Esophagus muscularis mucosa (tissue), 4 donors: ENCODE data around the gene SETD1A. TPM values are rescaled to one million over a fixed set of nuclear protein-coding genes. Genes with fewer than 3 reads are reported as not detected.
A peak's percentile ranks its signal among the peaks of the same experiment; 100 is the strongest.

ENCODE experiments used
- DNase-seq: peaks from one replicate; pipeline ENCODE4 v3.0.0-alpha.2; 2017; ENCODE audit errors: extremely low spot score
- H3K27ac ChIP-seq, 4 donors: fragments of 200-600 bp; sonication (generic); replicated peaks in 1 of 4; 1 replicate in 3 of 4; 2 replicates in 1 of 4; pipeline ENCODE4 v1.5.1; 2016 to 2019; ENCODE audit warnings: mild to moderate bottlenecking in 1 of 4
- H3K27me3 ChIP-seq, 4 donors: fragments of 200-600 bp; sonication (generic); one replicate each; pipeline versions ENCODE4 v1.5.1 to v1.6.0; 2016 to 2019
- H3K36me3 ChIP-seq, 4 donors: fragments of 200-600 bp; sonication (generic); one replicate each; pipeline ENCODE4 v1.5.1; 2016 to 2019
- H3K4me1 ChIP-seq, 4 donors: fragments of 200-600 bp; sonication (generic); one replicate each; pipeline ENCODE4 v1.5.1; 2016 to 2019
- H3K4me3 ChIP-seq, 4 donors: fragments of 200-600 bp; sonication (generic); 1 replicate in 2 of 4; 2 replicates in 2 of 4; pipeline ENCODE4 v1.5.1; 2016 to 2019; ENCODE audit warnings: mild to moderate bottlenecking in 4 of 4, moderate library complexity in 1 of 4
- H3K9me3 ChIP-seq, 4 donors: fragments of 200-600 bp; sonication (generic); 1 replicate in 3 of 4; 2 replicates in 1 of 4; pipeline ENCODE4 v1.5.1; 2016 to 2019
- CTCF ChIP-seq, 3 experiments: fragments of 200-600 bp in 2 of 3; fragments of 450-650 bp in 1 of 3; sonication (generic) in 2 of 3; IDR thresholded peaks; one replicate each; pipeline ENCODE4 v1.5.1; 2017 to 2019; ENCODE audit warnings: antibody characterized with exemption in 3 of 3, mild to moderate bottlenecking in 2 of 3, moderate library complexity in 1 of 3
- EP300 ChIP-seq: sonication (generic); formaldehyde crosslinking; IDR thresholded peaks from one replicate; pipeline ENCODE4 v1.6.1; 2017; ENCODE audit warnings: antibody characterized with exemption
- POLR2A ChIP-seq: fragments of 450-650 bp; IDR thresholded peaks from one replicate; pipeline ENCODE4 v1.6.1; 2017; ENCODE audit warnings: antibody characterized with exemption, moderate library complexity, mild to moderate bottlenecking, low read depth
- POLR2AphosphoS5 ChIP-seq, 2 donors: sonication (generic); formaldehyde crosslinking; IDR thresholded peaks; one replicate each; pipeline ENCODE4 v1.6.1; 2017; ENCODE audit warnings: antibody characterized with exemption in 2 of 2
- WGBS: methylation state at CpG from one replicate; pipeline ENCODE4 v1.1.5; 2018; 5-methylcytosine and 5-hydroxymethylcytosine counted together
- intact Hi-C: fragments of 100-400 bp; cut with DNase I; formaldehyde crosslinking; loops from one replicate; pipeline ENCODE4 v1.15.1; 2023
- total RNA-seq, 4 donors: library from RNA; depleted of rRNA; stranded (reverse); fragments of >200 nt; gene quantifications; one replicate each; pipeline versions ENCODE4 v1.1.0 to v1.2.1, GENCODE V29; 2016

SETD1A gene
- total RNA-seq, 4 donors from 2014 or later = 7.1 to 25.4 (median 9.9) TPM

DNA sequence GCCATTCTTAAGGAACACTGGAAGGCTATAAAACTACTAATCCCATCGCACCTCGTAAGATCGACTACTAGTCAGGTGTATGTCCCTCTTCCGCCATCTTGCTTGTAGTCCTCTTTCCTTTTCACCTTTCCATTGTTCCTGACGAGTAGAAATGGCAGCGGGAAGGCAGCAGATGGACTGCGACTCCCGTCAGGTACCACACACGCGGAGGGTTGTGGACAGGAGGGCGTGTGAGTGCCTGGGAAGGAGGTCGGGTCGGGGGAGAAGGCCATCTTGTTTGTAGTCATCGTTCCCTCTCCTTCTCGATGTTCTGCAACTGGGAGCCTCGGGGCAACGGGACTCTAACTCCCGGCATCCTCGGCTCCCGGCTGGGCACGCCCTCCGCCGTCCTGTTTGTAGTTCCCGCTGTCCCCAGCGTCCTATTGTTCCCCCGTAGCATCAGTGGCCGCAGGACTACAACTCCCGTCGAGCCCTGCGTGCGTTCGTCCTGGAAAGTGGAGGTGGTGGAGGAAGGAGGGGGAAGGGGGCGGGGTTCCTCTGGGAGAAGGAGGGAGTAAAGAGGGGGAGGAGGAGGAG lies 34.5 kb upstream of the SETD1A start:
- intact Hi-C loops = no loop called here
- H3K4me3 ChIP-seq = peak overlapping the region; percentile 62 to 83 (median 76)
- WGBS = 0% methylated on average over 31 of the region's 33 CpGs
- H3K9me3 ChIP-seq = no peaks in the 10 kb centered on the region
- H3K27me3 ChIP-seq = no peaks in the 10 kb centered on the region
- DNase-seq = peak; percentile 100
- TF ChIP-seq POLR2AphosphoS5 (IDR thresholded peaks at IDR 0.05) = peak; percentile 70 to 77
- TF ChIP-seq EP300 = no peak
- peaks cover 21 to 59% (median 43%) of the 10 kb centered on the region in 4 donors for H3K4me1 ChIP-seq
- peaks cover 0 to 25% (median 9%) of the 10 kb centered on the region in 4 donors for H3K36me3 ChIP-seq
- peak overlapping the region; percentile 85 to 96 (median 94) for H3K27ac ChIP-seq

DNA sequence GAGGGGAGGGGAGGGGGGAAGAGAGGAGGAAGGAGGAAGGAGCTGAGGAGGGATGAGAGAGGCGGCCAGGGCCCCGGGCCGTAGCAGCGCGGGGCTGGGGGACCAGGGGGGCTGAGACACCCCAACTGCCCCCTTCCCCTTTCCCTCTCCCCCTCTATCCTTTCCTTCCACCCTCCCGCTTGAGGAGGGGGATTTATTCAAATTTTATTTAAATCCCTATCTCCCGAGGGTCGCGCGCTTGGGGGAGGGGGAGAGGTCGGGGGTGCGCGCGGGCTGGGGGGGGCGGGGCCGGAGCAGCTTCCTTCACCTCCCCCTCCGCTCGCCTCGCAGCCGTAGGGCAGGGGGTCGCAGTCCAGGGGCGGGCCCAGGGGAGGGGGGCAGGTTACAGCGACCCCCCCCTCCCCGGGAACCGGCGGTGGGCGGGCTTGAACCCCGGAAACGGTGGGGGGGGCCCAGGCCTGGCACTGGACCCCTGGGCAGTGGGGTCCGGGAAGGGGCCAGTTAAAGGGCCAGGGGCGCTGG lies 33.9 kb upstream of the SETD1A start, which contains the start of gene FBXL19:
FBXL19 (plus strand) TSS at position 19 of the 522 bp plus-strand sequence. CDS start 2,183 bp downstream, outside the sequence.
- intact Hi-C loops = no loop called here
- DNase-seq = no peak
- Histone ChIP-seq H3K27me3 (no peaks in the 10 kb centered on the region), H3K27ac (peak within 1 kb of the TSS; percentile 87 to 96 (median 94)), H3K36me3 (peaks cover 0 to 30% (median 12%) of the 10 kb centered on the region in 4 donors), H3K9me3 (no peaks in the 10 kb centered on the region), H3K4me3 (peak within 1 kb of the TSS; percentile 62 to 83 (median 76)), H3K4me1 (peaks cover 21 to 61% (median 44%) of the 10 kb centered on the region in 4 donors)
- WGBS = 3% methylated on average over 10 of the region's 31 CpGs
- TF ChIP-seq POLR2A (no peak), CTCF (IDR thresholded peaks at IDR 0.05) (no peak), EP300 (no peak), POLR2AphosphoS5 (IDR thresholded peaks at IDR 0.05) (no peak)

- H3K9me3 ChIP-seq = no peaks in the 10 kb centered on the region
- no peak for DNase-seq
- 9% methylated on average over 9 of the region's 53 CpGs for WGBS
- peaks cover 21 to 61% (median 44%) of the 10 kb centered on the region in 4 donors for H3K4me1 ChIP-seq
- H3K4me3 ChIP-seq = peak overlapping the region; percentile 62 to 83 (median 76)
- intact Hi-C loops = no loop called here
- no peaks in the 10 kb centered on the region for H3K27me3 ChIP-seq
- TF ChIP-seq EP300 = no peak
- no peak for TF ChIP-seq POLR2A
- no peak for TF ChIP-seq POLR2AphosphoS5 (IDR thresholded peaks at IDR 0.05)
- TF ChIP-seq CTCF (IDR thresholded peaks at IDR 0.05) = no peak
- peaks cover 0 to 37% (median 13%) of the 10 kb centered on the region in 4 donors for H3K36me3 ChIP-seq
- peak overlapping the region; percentile 82 to 96 (median 94) for H3K27ac ChIP-seq
Observed at GRCh38 chr16:30924076-30924912, 33.3 kb upstream of the SETD1A start.

DNA sequence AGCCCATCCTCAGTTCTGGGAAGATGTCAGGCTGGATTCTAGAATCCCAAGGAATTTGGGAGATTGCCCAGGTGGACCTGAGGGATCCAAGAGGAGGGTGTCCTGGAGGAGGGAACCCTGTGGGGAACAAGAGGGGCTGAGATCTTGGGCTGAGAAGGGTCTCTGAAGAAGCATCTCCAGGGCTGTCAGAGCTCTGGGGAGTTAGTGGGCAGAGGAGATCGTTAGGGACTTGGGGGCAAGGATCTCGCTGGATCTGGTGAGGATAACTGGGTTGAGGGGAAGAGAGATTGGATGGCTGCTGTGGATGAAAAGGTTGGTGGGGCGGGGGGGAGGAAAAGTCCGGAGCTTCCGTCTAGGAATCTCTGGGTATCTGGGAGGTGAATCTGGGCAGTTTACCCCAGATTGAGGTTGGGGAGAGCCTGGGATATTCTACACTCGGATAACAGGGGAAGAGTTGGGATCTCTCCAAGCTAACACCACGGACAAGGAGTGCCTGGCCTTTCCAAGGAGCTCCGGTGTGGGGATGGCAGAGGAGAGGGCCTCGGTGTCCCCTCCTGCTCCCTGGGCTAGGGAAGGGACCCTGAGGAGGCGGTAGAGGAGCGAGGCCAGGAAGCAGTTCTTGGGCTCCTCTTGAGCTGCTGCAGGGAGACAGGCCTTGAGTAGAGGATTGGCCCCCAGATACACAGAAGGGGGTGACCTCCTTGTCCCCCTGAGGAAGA lies 32.5 kb upstream of the SETD1A start:
- 73% methylated on average over 11 of the region's 11 CpGs for WGBS
- Histone ChIP-seq H3K27ac (peak overlapping the region; percentile 82 to 96 (median 94)), H3K4me3 (peak overlapping the region; percentile 62 to 83 (median 76)), H3K4me1 (peaks cover 21 to 61% (median 44%) of the 10 kb centered on the region in 4 donors), H3K27me3 (no peaks in the 10 kb centered on the region), H3K9me3 (no peaks in the 10 kb centered on the region), H3K36me3 (peaks cover 0 to 45% (median 16%) of the 10 kb centered on the region in 4 donors)
- TF ChIP-seq CTCF (IDR thresholded peaks at IDR 0.05) = no peak
- no peak for TF ChIP-seq POLR2A
- TF ChIP-seq POLR2AphosphoS5 (IDR thresholded peaks at IDR 0.05) = no peak
- TF ChIP-seq EP300 = no peak
- intact Hi-C loops = no loop called here
- no peak for DNase-seq
